ENCODE measurements around the gene MPHOSPH8.

Gene MPHOSPH8

GRCh38 chr13:19720039-19720438 lies 86.6 kb downstream of the MPHOSPH8 start:
- no peak for DNase-seq
- CTCF ChIA-PET = interaction anchor here (0.9 to 1.6 kb wide), 2 partner anchors 21 to 37 kb away, joined by 3 to 6 read pairs; no protein-coding TSS in a partner anchor
- Histone ChIP-seq H3K9me3 (ENCODE audit: control extremely low read depth in 1 of 5, control insufficient read depth in 4 of 5, insufficient read depth in 2 of 5, low read depth in 1 of 5, low read length in 4 of 5) (no peaks in the 10 kb centered on the region), H3K27me3 (replicated peaks in 2 of 5; ENCODE audit: control insufficient read depth in 4 of 5, insufficient read depth in 5 of 5, low read length in 4 of 5) (no peaks in the 10 kb centered on the region), H3K36me3 (ENCODE audit: control insufficient read depth in 4 of 4, insufficient read depth in 4 of 4, low read length in 3 of 4) (peaks cover 2 to 16% (median 9%) of the 10 kb centered on the region in 4 experiments), H3K4me3 (ENCODE audit: control insufficient read depth in 1 of 7, extremely low read depth in 1 of 7, insufficient read depth in 4 of 7, low read depth in 2 of 7, low read length in 6 of 7) (no peak overlapping the region), H3K4me1 (ENCODE audit: control extremely low read depth in 1 of 4, control insufficient read depth in 4 of 4, insufficient read depth in 4 of 4, low read length in 3 of 4) (no peaks in the 10 kb centered on the region), H3K27ac (ENCODE audit: insufficient read depth in 1 of 2, low read depth in 1 of 2, low read length in 2 of 2, poor library complexity in 1 of 2, severe bottlenecking in 2 of 2) (no peak overlapping the region)
- WGBS (ENCODE audit: insufficient coverage) = 100% methylated on average over 1 of the region's 2 CpGs
- POLR2A ChIA-PET = no interaction called here

All from common myeloid progenitor, CD34-positive (primary cell).